SK-N-SH (cell line): ENCODE data around the gene CCNA1. TPM values are rescaled to one million over a fixed set of nuclear protein-coding genes. Genes with fewer than 3 reads are reported as not detected.

ENCODE experiments used
- CTCF ChIA-PET: fragments of 300-600, 350-600 bp; formaldehyde crosslinking; extraction: SDS; loops from one replicate; lab custom pipeline; 2021; lab: Yijun Ruan, JAX
- POLR2A ChIA-PET: fragments of 350-600 bp; sonication (Branson Sonifier 250); formaldehyde crosslinking; extraction: SDS; loops from one replicate; lab custom pipeline; 2020; ENCODE audit warnings: antibody characterized with exemption, inconsistent platforms; lab: Yijun Ruan, JAX
- DNase-seq: peaks from one replicate; pipeline ENCODE4 v3.0.0; 2012
- H2AFZ ChIP-seq: fragments of 200-600 bp; sonication (generic); 2 replicates; pipeline ENCODE4 v1.8.1; 2016; ENCODE audit warnings: antibody characterized with exemption, mild to moderate bottlenecking, low read depth
- H3F3A ChIP-seq: fragments of 200-600 bp; sonication (generic); replicated peaks from 2 replicates; pipeline ENCODE3; 2016; ENCODE audit warnings: antibody characterized with exemption, mild to moderate bottlenecking; ENCODE audit not compliant: insufficient read depth
- H3K27ac ChIP-seq, 2 experiments: fragments of 200-500 bp in 1 of 2; fragments of 200-600 bp in 1 of 2; sonication (Bioruptor generic) in 1 of 2; sonication (generic), shearing (Covaris generic) in 1 of 2; 2 replicates each; pipeline versions ENCODE4 v1.5.1 to v1.6.1; 2014 to 2016; ENCODE audit warnings: low read depth in 2 of 2, inconsistent platforms in 1 of 2, low read length in 1 of 2, mild to moderate bottlenecking in 1 of 2, mixed read lengths in 1 of 2
- H3K27me3 ChIP-seq: fragments of 200-600 bp; sonication (generic), shearing (Covaris generic); 2 replicates; pipeline ENCODE4 v1.6.1; 2016; ENCODE audit warnings: mixed run types; ENCODE audit not compliant: insufficient read depth
- H3K36me3 ChIP-seq, 2 experiments: fragments of 200-500 bp in 1 of 2; fragments of 200-600 bp in 1 of 2; sonication (Bioruptor generic) in 1 of 2; sonication (generic) in 1 of 2; replicated peaks in 1 of 2; 2 replicates each; pipeline versions ENCODE3 to v1.5.1; 2014 to 2016; ENCODE audit warnings: low read length in 1 of 2, mild to moderate bottlenecking in 1 of 2; ENCODE audit not compliant: insufficient read depth in 2 of 2, control insufficient read depth in 1 of 2
- H3K4me1 ChIP-seq, 2 experiments: fragments of 200-500 bp in 1 of 2; fragments of 200-600 bp in 1 of 2; sonication (Bioruptor generic) in 1 of 2; sonication (generic), shearing (Covaris generic) in 1 of 2; 2 replicates each; pipeline versions ENCODE4 v1.5.1 to v1.6.1; 2014 to 2016; ENCODE audit warnings: low read depth in 1 of 2, low read length in 1 of 2, mixed run types in 1 of 2; ENCODE audit not compliant: insufficient read depth in 2 of 2, control insufficient read depth in 1 of 2
- H3K4me2 ChIP-seq: fragments of 200-600 bp; sonication (generic), shearing (Covaris generic); 2 replicates; pipeline ENCODE4 v1.6.1; 2017; ENCODE audit warnings: mixed run types
- H3K4me3 ChIP-seq, 2 experiments: fragments of 200-500 bp in 1 of 2; fragments of 200-600 bp in 1 of 2; sonication (Bioruptor generic) in 1 of 2; sonication (generic), shearing (Covaris generic) in 1 of 2; 2 replicates each; pipeline versions ENCODE4 v1.5.1 to v1.8.1; 2014 to 2016; ENCODE audit warnings: low read depth in 2 of 2, inconsistent platforms in 1 of 2, low read length in 1 of 2, mild to moderate bottlenecking in 1 of 2, mixed read lengths in 1 of 2, moderate library complexity in 1 of 2
- H3K79me2 ChIP-seq: fragments of 200-600 bp; sonication (generic); 2 replicates; pipeline ENCODE4 v1.8.1; 2017; ENCODE audit warnings: mild to moderate bottlenecking; ENCODE audit not compliant: insufficient read depth
- H3K9ac ChIP-seq: fragments of 200-600 bp; sonication (generic); 2 replicates; pipeline ENCODE4 v1.6.1; 2017; ENCODE audit warnings: mixed run types
- H3K9me2 ChIP-seq: fragments of 200-600 bp; sonication (generic); 2 replicates; pipeline ENCODE4 v1.6.1; 2017; ENCODE audit warnings: mixed run types
- H3K9me3 ChIP-seq: fragments of 200-600 bp; sonication (generic); 2 replicates; pipeline ENCODE4 v1.6.1; 2017; ENCODE audit warnings: mixed run types, mild to moderate bottlenecking, moderate library complexity
- H4K20me1 ChIP-seq: fragments of 200-600 bp; sonication (generic); 2 replicates; pipeline ENCODE4 v1.6.1; 2017; ENCODE audit warnings: mild to moderate bottlenecking, mixed run types; ENCODE audit not compliant: insufficient read depth
- EZH2phosphoT487 ChIP-seq: fragments of 200-600 bp; sonication (generic); IDR thresholded peaks from 2 replicates; pipeline ENCODE4 v1.6.1; 2017; ENCODE audit warnings: low read depth, mixed run types, mild to moderate bottlenecking, antibody characterized with exemption, moderate library complexity, borderline replicate concordance
- FOSL2 ChIP-seq: IDR thresholded peaks from 2 replicates; pipeline ENCODE4 v1.4.0; 2012; ENCODE audit warnings: low read depth, mild to moderate bottlenecking, moderate library complexity, borderline replicate concordance
- FOXM1 ChIP-seq: IDR thresholded peaks from 2 replicates; pipeline ENCODE4 v1.4.0; 2012; ENCODE audit warnings: low read depth, mild to moderate bottlenecking
- JUND ChIP-seq: IDR thresholded peaks from 2 replicates; pipeline ENCODE4 v1.4.0; 2012
- RAD21 ChIP-seq: IDR thresholded peaks from 2 replicates; pipeline ENCODE4 v1.6.1; 2012; ENCODE audit warnings: mild to moderate bottlenecking, low read length
- RCOR1 ChIP-seq: fragments of 150-350 bp; IDR thresholded peaks from 2 replicates; pipeline ENCODE4 v1.6.1; 2017; ENCODE audit warnings: antibody characterized with exemption, low read length
- SMC3 ChIP-seq: IDR thresholded peaks from 2 replicates; pipeline ENCODE4 v1.6.1; 2012; ENCODE audit warnings: low read depth, low read length, improper control_type of control experiment
- TAF1 ChIP-seq: IDR thresholded peaks from 2 replicates; pipeline ENCODE4 v1.6.1; 2012; ENCODE audit warnings: low read depth, mild to moderate bottlenecking, low read length, moderate library complexity, borderline replicate concordance
- TCF12 ChIP-seq: IDR thresholded peaks from 2 replicates; pipeline ENCODE4 v1.4.0; 2012
- TEAD4 ChIP-seq: IDR thresholded peaks from 2 replicates; pipeline ENCODE4 v1.4.0; 2012; ENCODE audit warnings: mild to moderate bottlenecking, borderline replicate concordance; ENCODE audit not compliant: insufficient read depth
- YY1 ChIP-seq: IDR thresholded peaks from 2 replicates; pipeline ENCODE4 v1.4.0; 2012; ENCODE audit warnings: low read depth, mild to moderate bottlenecking
- WGBS: methylation state at CpG from one replicate; pipeline ENCODE4 v1.1.6; 2017; ENCODE audit warnings: low lambda C conversion rate; 5-methylcytosine and 5-hydroxymethylcytosine counted together
- polyA plus RNA-seq, 3 experiments: library from polyadenylated mRNA; depleted of rRNA; stranded (reverse); fragments of >200 nt; gene quantifications; 2 replicates each; pipeline ENCODE4 v1.2.3, GENCODE V29; 2012
- TF ChIP-seq, protein P1 (sequence below): fragments of 200-600 bp; sonication (generic); IDR thresholded peaks from 2 replicates; pipeline ENCODE4 v1.6.1; 2017; ENCODE audit warnings: antibody characterized with exemption, mild to moderate bottlenecking, moderate library complexity
- TF ChIP-seq, protein P2 (sequence below): IDR thresholded peaks from 2 replicates; pipeline ENCODE4 v1.4.0; 2012; ENCODE audit warnings: low read depth, borderline replicate concordance
- TF ChIP-seq, protein P3 (sequence below): IDR thresholded peaks from 2 replicates; pipeline ENCODE4 v1.6.1; 2012; ENCODE audit warnings: mild to moderate bottlenecking, low read depth, low read length, moderate library complexity

CCNA1 gene
- polyA plus RNA-seq, 1 of the 3 experiments (the other 2 are of a cell fraction) = 0.23 TPM

DNA sequence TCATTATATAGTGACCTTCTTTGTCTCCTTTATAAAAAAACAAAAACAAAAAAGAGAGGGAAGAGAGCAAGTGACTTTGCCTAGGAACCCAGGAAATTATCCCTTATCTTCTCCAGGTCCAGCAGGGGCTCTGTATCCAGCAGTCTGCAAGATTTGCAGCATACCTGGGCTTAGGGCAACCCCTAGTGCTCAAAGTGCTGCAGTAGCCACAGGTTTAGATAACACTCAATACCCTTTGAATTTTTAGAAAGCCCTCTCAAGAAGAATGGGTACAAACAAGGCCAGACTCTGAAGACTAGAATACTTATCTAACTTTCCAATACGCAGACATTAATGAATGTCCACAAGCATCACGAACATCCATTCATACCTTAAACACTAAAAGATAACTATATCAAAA lies 43.2 kb downstream of the CCNA1 start:
- no peaks in the 10 kb centered on the region for H3F3A ChIP-seq
- no peak overlapping the region for H2AFZ ChIP-seq
- ChIA-PET CTCF (no interaction called here), POLR2A (no interaction called here)
- no peaks in the 10 kb centered on the region for H3K36me3 ChIP-seq
- no peaks in the 10 kb centered on the region for H4K20me1 ChIP-seq
- no peak for TF ChIP-seq FOSL2
- peak; percentile 49 for TF ChIP-seq RAD21
- no peak for TF ChIP-seq TEAD4
- TF ChIP-seq TAF1 = no peak
- TF ChIP-seq, protein P1, sequence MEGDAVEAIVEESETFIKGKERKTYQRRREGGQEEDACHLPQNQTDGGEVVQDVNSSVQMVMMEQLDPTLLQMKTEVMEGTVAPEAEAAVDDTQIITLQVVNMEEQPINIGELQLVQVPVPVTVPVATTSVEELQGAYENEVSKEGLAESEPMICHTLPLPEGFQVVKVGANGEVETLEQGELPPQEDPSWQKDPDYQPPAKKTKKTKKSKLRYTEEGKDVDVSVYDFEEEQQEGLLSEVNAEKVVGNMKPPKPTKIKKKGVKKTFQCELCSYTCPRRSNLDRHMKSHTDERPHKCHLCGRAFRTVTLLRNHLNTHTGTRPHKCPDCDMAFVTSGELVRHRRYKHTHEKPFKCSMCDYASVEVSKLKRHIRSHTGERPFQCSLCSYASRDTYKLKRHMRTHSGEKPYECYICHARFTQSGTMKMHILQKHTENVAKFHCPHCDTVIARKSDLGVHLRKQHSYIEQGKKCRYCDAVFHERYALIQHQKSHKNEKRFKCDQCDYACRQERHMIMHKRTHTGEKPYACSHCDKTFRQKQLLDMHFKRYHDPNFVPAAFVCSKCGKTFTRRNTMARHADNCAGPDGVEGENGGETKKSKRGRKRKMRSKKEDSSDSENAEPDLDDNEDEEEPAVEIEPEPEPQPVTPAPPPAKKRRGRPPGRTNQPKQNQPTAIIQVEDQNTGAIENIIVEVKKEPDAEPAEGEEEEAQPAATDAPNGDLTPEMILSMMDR = peak; percentile 17; the same call in 1 of the 2 replicates
- H3K4me1 ChIP-seq = peaks cover 0 to 4% of the 10 kb centered on the region in 2 experiments; a peak in 1 of 4 replicates
- no peak overlapping the region for H3K4me3 ChIP-seq
- WGBS = 36% methylated on average over 2 of the region's 2 CpGs
- no peak overlapping the region for H3K4me2 ChIP-seq
- no peaks in the 10 kb centered on the region for H3K9me2 ChIP-seq
- no peak overlapping the region for H3K27ac ChIP-seq
- H3K27me3 ChIP-seq = no peaks in the 10 kb centered on the region
- H3K79me2 ChIP-seq = no peaks in the 10 kb centered on the region
- no peak overlapping the region for H3K9ac ChIP-seq
- no peaks in the 10 kb centered on the region for H3K9me3 ChIP-seq
- peak; percentile 9 for DNase-seq

DNA sequence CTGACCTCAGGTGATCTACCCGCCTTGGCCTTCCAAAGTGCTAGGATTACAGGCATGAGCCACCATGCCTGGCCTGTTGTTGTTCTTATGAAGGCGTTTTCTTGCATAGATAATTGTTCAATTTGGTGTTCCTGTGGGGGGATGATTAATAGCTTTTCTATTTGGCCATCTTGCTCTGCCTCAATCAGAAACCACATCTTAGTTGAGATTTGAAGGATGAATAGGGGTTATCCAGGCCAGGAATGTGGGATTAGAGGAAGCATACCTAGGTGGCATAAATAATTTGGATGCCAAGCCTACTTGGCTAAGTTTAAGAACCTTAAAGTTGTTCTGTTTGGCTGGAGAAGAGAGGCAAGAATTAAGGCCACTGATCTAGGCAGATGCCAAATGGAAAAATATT lies 44.4 kb downstream of the CCNA1 start:
- CTCF ChIA-PET = no interaction called here
- WGBS = 0% methylated on average over 2 of the region's 2 CpGs
- no peak for TF ChIP-seq RCOR1
- no peak for TF ChIP-seq EZH2phosphoT487
- TF ChIP-seq JUND = no peak
- TF ChIP-seq FOXM1 = no peak
- TF ChIP-seq TEAD4 = no peak
- no peak for TF ChIP-seq TCF12
- TF ChIP-seq YY1 = no peak
- no peak for TF ChIP-seq SMC3
- TF ChIP-seq, protein P2, sequence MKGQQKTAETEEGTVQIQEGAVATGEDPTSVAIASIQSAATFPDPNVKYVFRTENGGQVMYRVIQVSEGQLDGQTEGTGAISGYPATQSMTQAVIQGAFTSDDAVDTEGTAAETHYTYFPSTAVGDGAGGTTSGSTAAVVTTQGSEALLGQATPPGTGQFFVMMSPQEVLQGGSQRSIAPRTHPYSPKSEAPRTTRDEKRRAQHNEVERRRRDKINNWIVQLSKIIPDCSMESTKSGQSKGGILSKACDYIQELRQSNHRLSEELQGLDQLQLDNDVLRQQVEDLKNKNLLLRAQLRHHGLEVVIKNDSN = no peak
- TF ChIP-seq, protein P3, sequence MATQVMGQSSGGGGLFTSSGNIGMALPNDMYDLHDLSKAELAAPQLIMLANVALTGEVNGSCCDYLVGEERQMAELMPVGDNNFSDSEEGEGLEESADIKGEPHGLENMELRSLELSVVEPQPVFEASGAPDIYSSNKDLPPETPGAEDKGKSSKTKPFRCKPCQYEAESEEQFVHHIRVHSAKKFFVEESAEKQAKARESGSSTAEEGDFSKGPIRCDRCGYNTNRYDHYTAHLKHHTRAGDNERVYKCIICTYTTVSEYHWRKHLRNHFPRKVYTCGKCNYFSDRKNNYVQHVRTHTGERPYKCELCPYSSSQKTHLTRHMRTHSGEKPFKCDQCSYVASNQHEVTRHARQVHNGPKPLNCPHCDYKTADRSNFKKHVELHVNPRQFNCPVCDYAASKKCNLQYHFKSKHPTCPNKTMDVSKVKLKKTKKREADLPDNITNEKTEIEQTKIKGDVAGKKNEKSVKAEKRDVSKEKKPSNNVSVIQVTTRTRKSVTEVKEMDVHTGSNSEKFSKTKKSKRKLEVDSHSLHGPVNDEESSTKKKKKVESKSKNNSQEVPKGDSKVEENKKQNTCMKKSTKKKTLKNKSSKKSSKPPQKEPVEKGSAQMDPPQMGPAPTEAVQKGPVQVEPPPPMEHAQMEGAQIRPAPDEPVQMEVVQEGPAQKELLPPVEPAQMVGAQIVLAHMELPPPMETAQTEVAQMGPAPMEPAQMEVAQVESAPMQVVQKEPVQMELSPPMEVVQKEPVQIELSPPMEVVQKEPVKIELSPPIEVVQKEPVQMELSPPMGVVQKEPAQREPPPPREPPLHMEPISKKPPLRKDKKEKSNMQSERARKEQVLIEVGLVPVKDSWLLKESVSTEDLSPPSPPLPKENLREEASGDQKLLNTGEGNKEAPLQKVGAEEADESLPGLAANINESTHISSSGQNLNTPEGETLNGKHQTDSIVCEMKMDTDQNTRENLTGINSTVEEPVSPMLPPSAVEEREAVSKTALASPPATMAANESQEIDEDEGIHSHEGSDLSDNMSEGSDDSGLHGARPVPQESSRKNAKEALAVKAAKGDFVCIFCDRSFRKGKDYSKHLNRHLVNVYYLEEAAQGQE = no peak

More for the DNA sequence above, 44.4 kb downstream of the CCNA1 start:
- Histone ChIP-seq H3K9ac (no peak overlapping the region), H3F3A (no peaks in the 10 kb centered on the region), H3K4me2 (no peak overlapping the region), H3K4me3 (no peak overlapping the region), H3K36me3 (no peaks in the 10 kb centered on the region), H3K27ac (no peak overlapping the region), H3K27me3 (no peaks in the 10 kb centered on the region), H3K79me2 (no peaks in the 10 kb centered on the region), H3K9me3 (no peaks in the 10 kb centered on the region), H3K4me1 (peaks cover 0 to 4% of the 10 kb centered on the region in 2 experiments; a peak in 1 of 4 replicates), H4K20me1 (no peaks in the 10 kb centered on the region), H3K9me2 (no peaks in the 10 kb centered on the region), H2AFZ (no peak overlapping the region)
- no peak for DNase-seq
- POLR2A ChIA-PET = no interaction called here
